GM12864 (cell line): ENCODE data around the gene MED12L.

Source experiments
- DNase-seq: peaks from one replicate; pipeline ENCODE4 v3.0.0-alpha.2; 2011; ENCODE audit warnings: low read depth
- H3K4me3 ChIP-seq: 2 replicates; pipeline ENCODE4 v1.5.1; 2011; ENCODE audit warnings: mild to moderate bottlenecking, low read depth, low read length, control low read depth
- TF ChIP-seq, protein P1 (sequence below): IDR thresholded peaks from 2 replicates; pipeline ENCODE4 v1.5.1; 2011; ENCODE audit warnings: low read depth, mild to moderate bottlenecking, moderate library complexity, low read length, control low read depth, inconsistent platforms; ENCODE audit errors: missing control alignments

Gene MED12L

DNA sequence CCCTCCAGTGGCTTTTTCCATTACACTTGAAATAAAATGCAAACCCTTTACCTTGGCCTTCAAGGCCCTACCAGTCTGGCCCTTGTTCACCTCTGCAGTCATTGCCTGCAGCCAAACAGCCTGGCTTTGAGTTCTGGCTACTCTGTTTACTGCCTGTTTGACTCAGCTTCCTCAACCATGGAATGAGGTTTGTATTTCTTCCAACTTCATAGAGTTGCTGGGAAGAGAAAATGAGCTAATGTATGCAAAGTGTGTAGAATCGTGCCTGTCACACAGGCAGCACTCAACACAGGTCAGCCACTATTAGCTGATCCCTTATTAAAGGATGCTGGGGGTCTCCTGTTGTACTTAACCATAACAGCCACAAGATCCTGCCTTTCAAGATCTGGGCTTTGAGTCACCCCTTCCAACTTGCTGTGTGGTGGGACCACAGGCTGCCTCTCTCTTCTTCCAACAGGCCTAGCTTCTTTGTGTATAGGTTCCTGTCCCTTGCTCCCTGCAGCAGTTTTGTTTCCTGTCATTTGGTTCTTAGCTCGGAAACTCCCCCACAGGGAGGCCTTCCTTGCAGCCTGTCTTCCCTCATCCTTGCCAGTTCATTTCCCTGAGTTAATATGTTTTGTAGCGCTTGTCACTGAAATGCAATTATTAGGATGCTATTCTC, 6.4 kb downstream of the MED12L start:
- TF ChIP-seq, protein P1, sequence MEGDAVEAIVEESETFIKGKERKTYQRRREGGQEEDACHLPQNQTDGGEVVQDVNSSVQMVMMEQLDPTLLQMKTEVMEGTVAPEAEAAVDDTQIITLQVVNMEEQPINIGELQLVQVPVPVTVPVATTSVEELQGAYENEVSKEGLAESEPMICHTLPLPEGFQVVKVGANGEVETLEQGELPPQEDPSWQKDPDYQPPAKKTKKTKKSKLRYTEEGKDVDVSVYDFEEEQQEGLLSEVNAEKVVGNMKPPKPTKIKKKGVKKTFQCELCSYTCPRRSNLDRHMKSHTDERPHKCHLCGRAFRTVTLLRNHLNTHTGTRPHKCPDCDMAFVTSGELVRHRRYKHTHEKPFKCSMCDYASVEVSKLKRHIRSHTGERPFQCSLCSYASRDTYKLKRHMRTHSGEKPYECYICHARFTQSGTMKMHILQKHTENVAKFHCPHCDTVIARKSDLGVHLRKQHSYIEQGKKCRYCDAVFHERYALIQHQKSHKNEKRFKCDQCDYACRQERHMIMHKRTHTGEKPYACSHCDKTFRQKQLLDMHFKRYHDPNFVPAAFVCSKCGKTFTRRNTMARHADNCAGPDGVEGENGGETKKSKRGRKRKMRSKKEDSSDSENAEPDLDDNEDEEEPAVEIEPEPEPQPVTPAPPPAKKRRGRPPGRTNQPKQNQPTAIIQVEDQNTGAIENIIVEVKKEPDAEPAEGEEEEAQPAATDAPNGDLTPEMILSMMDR: no peak
- DNase-seq: no peak
- no peak overlapping the region for H3K4me3 ChIP-seq

DNA sequence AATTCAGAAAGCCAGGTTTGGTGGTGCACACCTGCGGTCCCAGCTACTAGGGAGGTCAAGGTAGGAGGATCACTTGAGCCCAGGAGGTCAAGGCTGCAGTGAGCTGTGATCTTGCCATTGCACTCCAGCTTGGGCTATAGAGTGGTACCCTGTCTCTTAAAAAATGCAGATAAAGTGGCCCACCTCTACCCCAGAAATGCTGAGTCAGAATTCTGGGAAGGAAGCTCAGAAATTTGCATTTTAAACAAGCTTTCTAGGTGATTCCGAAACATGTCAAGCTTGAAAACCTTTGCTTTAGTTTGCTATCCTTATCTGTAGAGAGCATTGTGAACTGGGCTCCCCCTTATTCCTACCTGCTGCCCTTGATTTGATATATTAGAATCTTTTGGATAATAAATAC, 7.7 kb downstream of the MED12L start:
- TF ChIP-seq, protein P1: no peak
- H3K4me3 ChIP-seq: no peak overlapping the region
- DNase-seq: no peak

DNA sequence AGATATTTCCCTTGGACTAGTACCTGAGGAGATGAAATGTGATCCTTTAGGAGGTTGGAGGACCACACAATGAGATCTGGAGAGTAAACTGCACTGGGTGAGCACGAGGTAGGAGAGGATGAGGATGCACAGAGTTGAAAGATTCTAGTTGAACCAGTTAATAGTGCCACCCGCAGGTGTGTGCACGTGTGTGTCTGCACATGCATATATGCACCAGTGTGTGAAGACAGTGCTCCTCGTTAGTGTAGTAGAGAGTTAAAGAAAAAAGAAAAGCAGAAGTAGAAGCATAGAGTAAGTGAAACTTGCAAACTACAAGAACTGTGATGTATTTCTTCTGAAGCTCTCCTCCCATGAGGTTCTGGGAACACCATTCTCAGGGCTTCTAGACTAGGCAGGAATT, 8.4 kb downstream of the MED12L start:
- no peak for DNase-seq
- TF ChIP-seq, protein P1: no peak
- H3K4me3 ChIP-seq: no peak overlapping the region

DNA sequence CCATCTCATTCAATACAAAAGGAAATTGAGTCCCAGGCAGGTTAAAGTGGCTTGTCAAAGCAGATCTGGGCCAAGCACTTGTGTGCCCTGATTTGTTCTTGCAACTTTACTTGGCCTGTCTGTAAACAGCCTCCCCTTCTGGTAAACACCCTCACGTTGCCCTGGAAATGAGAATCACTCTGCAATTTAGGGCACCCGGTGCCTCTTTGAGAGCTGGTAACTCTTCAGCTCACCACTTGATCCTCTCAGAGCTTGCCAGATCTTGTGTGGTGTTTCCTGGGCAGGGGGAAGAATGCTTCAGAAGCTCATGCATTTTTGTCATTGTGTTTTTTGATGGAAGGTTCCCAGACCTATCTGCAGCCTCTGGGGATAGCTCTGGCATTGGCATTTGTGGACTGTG, 11.3 kb downstream of the MED12L start:
- DNase-seq: no peak
- no peak overlapping the region for H3K4me3 ChIP-seq
- TF ChIP-seq, protein P1: no peak

DNA sequence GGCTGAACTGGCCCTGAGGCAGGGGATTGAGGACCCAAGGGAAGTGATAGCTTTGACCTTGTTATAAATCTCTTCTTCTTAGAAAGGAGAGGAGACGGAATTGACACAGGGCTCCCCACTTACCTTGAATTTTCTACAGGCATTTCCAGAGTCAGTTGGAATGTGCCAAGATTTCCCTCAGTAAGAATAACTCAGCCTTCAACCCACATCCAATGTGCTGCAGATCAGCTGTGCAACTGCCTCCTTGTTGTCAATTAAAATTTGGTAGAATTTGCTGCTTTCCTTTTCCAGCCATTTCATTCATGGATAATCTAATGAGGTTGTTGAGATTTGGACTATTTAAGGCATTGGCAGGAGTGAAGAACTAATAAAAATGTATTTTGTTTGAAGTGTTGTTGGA, 14.6 kb downstream of the MED12L start:
- DNase-seq: no peak
- no peak overlapping the region for H3K4me3 ChIP-seq
- TF ChIP-seq, protein P1: no peak

DNA sequence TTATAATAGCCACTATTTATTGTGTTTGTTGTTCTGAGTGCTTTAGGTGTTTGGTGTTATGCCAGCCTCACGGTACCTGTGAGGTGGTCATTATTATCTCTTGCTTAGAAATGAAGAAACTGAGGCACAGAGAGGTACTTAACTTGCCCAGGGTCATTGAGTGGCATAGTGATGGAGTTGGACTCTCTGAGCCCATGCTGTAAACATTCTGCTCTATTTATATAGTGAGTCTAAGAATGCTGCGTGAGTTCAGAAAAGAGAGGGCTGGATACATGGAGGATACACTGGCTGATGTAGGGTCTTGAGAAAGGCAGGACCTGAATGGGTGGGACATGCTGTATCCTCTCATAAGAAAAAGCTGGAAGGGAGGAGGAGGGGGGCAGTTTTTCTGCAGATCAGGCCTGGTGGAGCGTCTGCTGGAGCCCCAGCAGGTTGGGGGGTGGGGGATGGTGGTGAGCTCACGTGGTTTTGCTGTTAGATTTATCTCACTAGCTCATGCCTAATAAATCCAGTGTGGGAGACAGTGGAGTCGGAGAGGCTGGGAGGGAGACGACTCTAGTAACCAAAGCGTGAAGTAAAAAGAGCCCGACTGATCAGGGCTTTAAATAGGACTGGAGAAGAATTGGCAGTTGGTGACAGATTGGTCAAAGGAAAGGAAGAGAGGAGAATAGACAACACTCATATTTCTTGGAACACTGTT, 16.0 kb downstream of the MED12L start:
- no peak overlapping the region for H3K4me3 ChIP-seq
- TF ChIP-seq, protein P1: no peak
- DNase-seq: no peak

DNA sequence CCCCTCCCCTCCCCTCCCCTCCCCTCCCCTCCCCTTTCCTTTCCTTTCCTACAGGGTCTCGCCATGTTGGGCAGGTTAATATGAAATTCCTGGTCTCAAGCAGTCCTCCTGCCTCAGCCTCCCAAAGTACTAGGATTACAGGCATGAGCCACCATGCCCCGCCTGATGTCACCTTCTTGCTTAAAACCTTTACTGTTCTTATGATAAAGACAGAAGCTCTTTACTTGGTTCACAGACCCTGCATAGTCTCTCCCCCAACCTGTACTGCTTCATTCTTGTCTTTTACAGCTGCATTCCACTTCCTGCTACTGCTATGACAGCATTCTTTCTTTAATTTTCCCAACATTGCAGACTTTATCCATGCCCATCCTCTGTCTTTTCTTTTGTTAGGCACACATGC, 20.8 kb downstream of the MED12L start:
- TF ChIP-seq, protein P1: no peak

More for the DNA sequence above, 20.8 kb downstream of the MED12L start:
- no peak for DNase-seq
- no peak overlapping the region for H3K4me3 ChIP-seq
